Measurements from ENCODE around the gene TMEM247.

The TMEM247 gene

GRCh38 chr2:46439582-46439981, 39.8 kb upstream of the TMEM247 start:
- Histone ChIP-seq H3K36me3 (ENCODE audit: control insufficient read depth, insufficient read depth, low read length) (no peaks in the 10 kb centered on the region), H3K4me1 (ENCODE audit: control insufficient read depth, insufficient read depth, low read length) (no peaks in the 10 kb centered on the region), H3K27me3 (ENCODE audit: control insufficient read depth, insufficient read depth, low read length, poor library complexity, severe bottlenecking) (no peaks in the 10 kb centered on the region), H3K27ac (ENCODE audit: insufficient read depth, low read depth, low read length, poor library complexity, severe bottlenecking) (no peak overlapping the region), H3K4me3 (ENCODE audit: insufficient read depth, low read depth, low read length) (no peak overlapping the region), H3K9me3 (ENCODE audit: control insufficient read depth, low read length) (no peaks in the 10 kb centered on the region)
- WGBS, 2 experiments = 86 to 91% methylated on average over 2 of the region's 2 CpGs

GRCh38 chr2:46441838-46442712, 37.3 kb upstream of the TMEM247 start:
- no peaks in the 10 kb centered on the region for H3K4me1 ChIP-seq (ENCODE audit: control insufficient read depth, insufficient read depth, low read length)
- H3K9me3 ChIP-seq (ENCODE audit: control insufficient read depth, low read length) = no peaks in the 10 kb centered on the region
- H3K4me3 ChIP-seq (ENCODE audit: insufficient read depth, low read depth, low read length) = no peak overlapping the region
- no peaks in the 10 kb centered on the region for H3K27me3 ChIP-seq (ENCODE audit: control insufficient read depth, insufficient read depth, low read length, poor library complexity, severe bottlenecking)
- WGBS, 2 experiments = 90 to 94% methylated on average over 6 to 7 of the region's 7 CpGs
- H3K36me3 ChIP-seq (ENCODE audit: control insufficient read depth, insufficient read depth, low read length) = no peaks in the 10 kb centered on the region
- no peak overlapping the region for H3K27ac ChIP-seq (ENCODE audit: insufficient read depth, low read depth, low read length, poor library complexity, severe bottlenecking)

- H3K4me1 ChIP-seq (ENCODE audit: control insufficient read depth, insufficient read depth, low read length) = no peaks in the 10 kb centered on the region
- 90 to 93% methylated on average over 2 of the region's 2 CpGs for WGBS, 2 experiments
- no peak overlapping the region for H3K4me3 ChIP-seq (ENCODE audit: insufficient read depth, low read depth, low read length)
- H3K27ac ChIP-seq (ENCODE audit: insufficient read depth, low read depth, low read length, poor library complexity, severe bottlenecking) = no peak overlapping the region
- no peaks in the 10 kb centered on the region for H3K9me3 ChIP-seq (ENCODE audit: control insufficient read depth, low read length)
- no peaks in the 10 kb centered on the region for H3K27me3 ChIP-seq (ENCODE audit: control insufficient read depth, insufficient read depth, low read length, poor library complexity, severe bottlenecking)
- no peaks in the 10 kb centered on the region for H3K36me3 ChIP-seq (ENCODE audit: control insufficient read depth, insufficient read depth, low read length)
These were observed 34.6 kb upstream of the TMEM247 start for GRCh38 chr2:46444732-46445131.

- Histone ChIP-seq H3K27ac (ENCODE audit: insufficient read depth, low read depth, low read length, poor library complexity, severe bottlenecking) (no peak overlapping the region), H3K4me3 (ENCODE audit: insufficient read depth, low read depth, low read length) (no peak overlapping the region), H3K27me3 (ENCODE audit: control insufficient read depth, insufficient read depth, low read length, poor library complexity, severe bottlenecking) (no peaks in the 10 kb centered on the region), H3K4me1 (ENCODE audit: control insufficient read depth, insufficient read depth, low read length) (no peaks in the 10 kb centered on the region), H3K9me3 (ENCODE audit: control insufficient read depth, low read length) (no peaks in the 10 kb centered on the region), H3K36me3 (ENCODE audit: control insufficient read depth, insufficient read depth, low read length) (no peaks in the 10 kb centered on the region)
These were observed 33.8 kb upstream of the TMEM247 start for GRCh38 chr2:46445556-46445955.

- Histone ChIP-seq H3K27me3 (ENCODE audit: control insufficient read depth, insufficient read depth, low read length, poor library complexity, severe bottlenecking) (no peaks in the 10 kb centered on the region), H3K9me3 (ENCODE audit: control insufficient read depth, low read length) (no peaks in the 10 kb centered on the region), H3K36me3 (ENCODE audit: control insufficient read depth, insufficient read depth, low read length) (no peaks in the 10 kb centered on the region), H3K4me1 (ENCODE audit: control insufficient read depth, insufficient read depth, low read length) (no peaks in the 10 kb centered on the region), H3K4me3 (ENCODE audit: insufficient read depth, low read depth, low read length) (no peak overlapping the region), H3K27ac (ENCODE audit: insufficient read depth, low read depth, low read length, poor library complexity, severe bottlenecking) (no peak overlapping the region)
- 92 to 98% methylated on average over 3 of the region's 3 CpGs for WGBS, 2 experiments
These were observed 32.3 kb upstream of the TMEM247 start for GRCh38 chr2:46446871-46447568.

GRCh38 chr2:46447649-46448048, 31.7 kb upstream of the TMEM247 start:
- Histone ChIP-seq H3K9me3 (ENCODE audit: control insufficient read depth, low read length) (no peaks in the 10 kb centered on the region), H3K4me3 (ENCODE audit: insufficient read depth, low read depth, low read length) (no peak overlapping the region), H3K27me3 (ENCODE audit: control insufficient read depth, insufficient read depth, low read length, poor library complexity, severe bottlenecking) (no peaks in the 10 kb centered on the region), H3K27ac (ENCODE audit: insufficient read depth, low read depth, low read length, poor library complexity, severe bottlenecking) (no peak overlapping the region), H3K36me3 (ENCODE audit: control insufficient read depth, insufficient read depth, low read length) (no peaks in the 10 kb centered on the region), H3K4me1 (ENCODE audit: control insufficient read depth, insufficient read depth, low read length) (no peaks in the 10 kb centered on the region)
- WGBS, 2 experiments = 98 to 100% methylated on average over 1 to 2 of the region's 2 CpGs

- WGBS, 2 experiments = 86 to 93% methylated on average over 6 of the region's 6 CpGs
- Histone ChIP-seq H3K27ac (ENCODE audit: insufficient read depth, low read depth, low read length, poor library complexity, severe bottlenecking) (no peak overlapping the region), H3K9me3 (ENCODE audit: control insufficient read depth, low read length) (no peaks in the 10 kb centered on the region), H3K27me3 (ENCODE audit: control insufficient read depth, insufficient read depth, low read length, poor library complexity, severe bottlenecking) (no peaks in the 10 kb centered on the region), H3K4me3 (ENCODE audit: insufficient read depth, low read depth, low read length) (no peak overlapping the region), H3K4me1 (ENCODE audit: control insufficient read depth, insufficient read depth, low read length) (no peaks in the 10 kb centered on the region), H3K36me3 (ENCODE audit: control insufficient read depth, insufficient read depth, low read length) (no peaks in the 10 kb centered on the region)
These were observed 31.3 kb upstream of the TMEM247 start for GRCh38 chr2:46448111-46448510.

GRCh38 chr2:46448641-46449040, 30.7 kb upstream of the TMEM247 start:
- Histone ChIP-seq H3K4me3 (ENCODE audit: insufficient read depth, low read depth, low read length) (no peak overlapping the region), H3K4me1 (ENCODE audit: control insufficient read depth, insufficient read depth, low read length) (no peaks in the 10 kb centered on the region), H3K27ac (ENCODE audit: insufficient read depth, low read depth, low read length, poor library complexity, severe bottlenecking) (no peak overlapping the region), H3K27me3 (ENCODE audit: control insufficient read depth, insufficient read depth, low read length, poor library complexity, severe bottlenecking) (no peaks in the 10 kb centered on the region), H3K9me3 (ENCODE audit: control insufficient read depth, low read length) (no peaks in the 10 kb centered on the region), H3K36me3 (ENCODE audit: control insufficient read depth, insufficient read depth, low read length) (no peaks in the 10 kb centered on the region)

- no peaks in the 10 kb centered on the region for H3K9me3 ChIP-seq (ENCODE audit: control insufficient read depth, low read length)
- H3K4me1 ChIP-seq (ENCODE audit: control insufficient read depth, insufficient read depth, low read length) = no peaks in the 10 kb centered on the region
- no peaks in the 10 kb centered on the region for H3K27me3 ChIP-seq (ENCODE audit: control insufficient read depth, insufficient read depth, low read length, poor library complexity, severe bottlenecking)
These were observed 29.7 kb upstream of the TMEM247 start for GRCh38 chr2:46449700-46450099.

GRCh38 chr2:46451131-46451711, 28.1 kb upstream of the TMEM247 start:
- no peaks in the 10 kb centered on the region for H3K36me3 ChIP-seq (ENCODE audit: control insufficient read depth, insufficient read depth, low read length)
- H3K4me3 ChIP-seq (ENCODE audit: insufficient read depth, low read depth, low read length) = no peak overlapping the region
- no peaks in the 10 kb centered on the region for H3K4me1 ChIP-seq (ENCODE audit: control insufficient read depth, insufficient read depth, low read length)
- H3K27me3 ChIP-seq (ENCODE audit: control insufficient read depth, insufficient read depth, low read length, poor library complexity, severe bottlenecking) = no peaks in the 10 kb centered on the region
- 95% methylated on average over 9 of the region's 9 CpGs for whole genome bisulfite sequencing, 2 experiments
- H3K9me3 ChIP-seq (ENCODE audit: control insufficient read depth, low read length) = no peaks in the 10 kb centered on the region
- H3K27ac ChIP-seq (ENCODE audit: insufficient read depth, low read depth, low read length, poor library complexity, severe bottlenecking) = no peak overlapping the region

More at GRCh38 chr2:46449700-46450099, 29.7 kb upstream of the TMEM247 start:
- no peak overlapping the region for H3K4me3 ChIP-seq (ENCODE audit: insufficient read depth, low read depth, low read length)
- no peaks in the 10 kb centered on the region for H3K36me3 ChIP-seq (ENCODE audit: control insufficient read depth, insufficient read depth, low read length)
- H3K27ac ChIP-seq (ENCODE audit: insufficient read depth, low read depth, low read length, poor library complexity, severe bottlenecking) = no peak overlapping the region
